Measurements from ENCODE around the gene CAPN8. TPM values are rescaled to one million over a fixed set of nuclear protein-coding genes. Genes with fewer than 3 reads are reported as not detected.

The CAPN8 gene
- total and polyA plus RNA-seq, 3 donors from 2014 or later: 1.4 to 4.3 (median 3.2) TPM

DNA sequence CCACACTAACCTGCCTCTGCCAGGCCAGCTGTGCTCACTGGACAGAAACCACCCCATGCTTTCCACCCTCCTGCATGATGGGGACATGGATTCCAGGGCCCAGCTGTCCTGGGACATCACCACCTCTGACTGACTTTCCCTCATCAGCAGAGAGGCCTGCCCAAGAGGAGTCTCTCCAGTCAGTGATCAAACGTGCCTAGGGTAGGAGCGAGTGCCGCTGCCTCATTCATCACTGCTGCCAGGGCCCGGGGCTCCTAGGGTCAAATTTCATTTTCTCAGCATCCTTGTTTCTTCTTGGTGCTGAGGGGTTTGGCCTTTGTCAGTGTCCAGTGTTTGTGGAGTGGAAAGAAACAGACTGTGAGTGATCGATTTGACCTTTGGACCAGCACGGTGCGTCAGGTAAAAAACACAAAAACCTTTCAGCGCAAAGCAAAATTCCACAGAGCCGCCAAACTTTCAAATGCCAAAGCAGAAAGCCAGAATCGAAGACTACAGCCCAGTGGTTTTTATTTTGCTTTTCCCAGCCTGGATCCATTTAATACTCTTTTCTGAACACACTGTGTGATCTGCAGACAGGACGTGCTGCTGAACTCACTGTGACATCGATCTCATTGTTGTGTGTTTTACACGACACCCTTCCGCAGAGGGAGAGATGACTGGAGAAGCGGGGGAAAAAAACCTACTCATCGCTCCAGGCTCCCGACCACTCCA lies 43.2 kb downstream of the CAPN8 start:
- intact Hi-C loops (cut with DNase I; ENCODE audit: low total_unique reads): no loop called here
- Histone ChIP-seq H3K27me3 (no peaks in the 10 kb centered on the region), H3K27ac (no peak overlapping the region), H3K36me3 (ENCODE audit: low read depth, missing control alignments) (no peaks in the 10 kb centered on the region), H3K4me1 (no peaks in the 10 kb centered on the region), H3K9me3 (no peaks in the 10 kb centered on the region), H3K4me3 (no peak overlapping the region)
- WGBS, 2 donors: 84 to 86% methylated on average over 17 of the region's 17 CpGs
- DNase-seq: no peak
- TF ChIP-seq, protein P1, sequence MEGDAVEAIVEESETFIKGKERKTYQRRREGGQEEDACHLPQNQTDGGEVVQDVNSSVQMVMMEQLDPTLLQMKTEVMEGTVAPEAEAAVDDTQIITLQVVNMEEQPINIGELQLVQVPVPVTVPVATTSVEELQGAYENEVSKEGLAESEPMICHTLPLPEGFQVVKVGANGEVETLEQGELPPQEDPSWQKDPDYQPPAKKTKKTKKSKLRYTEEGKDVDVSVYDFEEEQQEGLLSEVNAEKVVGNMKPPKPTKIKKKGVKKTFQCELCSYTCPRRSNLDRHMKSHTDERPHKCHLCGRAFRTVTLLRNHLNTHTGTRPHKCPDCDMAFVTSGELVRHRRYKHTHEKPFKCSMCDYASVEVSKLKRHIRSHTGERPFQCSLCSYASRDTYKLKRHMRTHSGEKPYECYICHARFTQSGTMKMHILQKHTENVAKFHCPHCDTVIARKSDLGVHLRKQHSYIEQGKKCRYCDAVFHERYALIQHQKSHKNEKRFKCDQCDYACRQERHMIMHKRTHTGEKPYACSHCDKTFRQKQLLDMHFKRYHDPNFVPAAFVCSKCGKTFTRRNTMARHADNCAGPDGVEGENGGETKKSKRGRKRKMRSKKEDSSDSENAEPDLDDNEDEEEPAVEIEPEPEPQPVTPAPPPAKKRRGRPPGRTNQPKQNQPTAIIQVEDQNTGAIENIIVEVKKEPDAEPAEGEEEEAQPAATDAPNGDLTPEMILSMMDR (IDR thresholded peaks at IDR 0.05): no peak
- no peak for TF ChIP-seq POLR2A (IDR thresholded peaks at IDR 0.05)

DNA sequence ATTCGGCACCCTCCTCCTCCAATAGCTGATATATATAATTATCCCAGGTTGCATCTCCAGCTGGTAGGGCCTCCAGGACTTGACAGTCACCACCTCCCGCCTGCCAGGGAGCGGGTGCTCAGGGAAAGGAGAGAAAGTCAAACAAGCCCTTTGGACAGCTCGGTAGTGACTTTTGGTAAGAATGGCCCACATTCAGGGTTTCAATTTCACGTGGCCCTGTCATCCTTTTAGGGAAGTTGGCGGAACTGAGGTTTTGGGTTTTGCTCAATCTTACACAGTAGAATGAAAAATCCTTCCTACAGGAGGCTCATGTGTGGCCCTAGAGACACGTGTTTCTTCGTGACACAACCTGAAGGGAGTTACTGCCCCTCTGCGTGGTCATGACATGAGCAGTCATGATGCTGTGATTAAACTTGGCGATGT lies 44.2 kb downstream of the CAPN8 start:
- Histone ChIP-seq H3K27me3 (no peaks in the 10 kb centered on the region), H3K4me1 (no peaks in the 10 kb centered on the region), H3K9me3 (no peaks in the 10 kb centered on the region), H3K4me3 (no peak overlapping the region), H3K36me3 (ENCODE audit: low read depth, missing control alignments) (no peaks in the 10 kb centered on the region), H3K27ac (no peak overlapping the region)
- TF ChIP-seq POLR2A (IDR thresholded peaks at IDR 0.05): no peak
- TF ChIP-seq, protein P1 (IDR thresholded peaks at IDR 0.05): no peak
- WGBS, 2 donors: 86 to 90% methylated on average over 10 of the region's 10 CpGs
- intact Hi-C loops (cut with DNase I; ENCODE audit: low total_unique reads): no loop called here
- no peak for DNase-seq

DNA sequence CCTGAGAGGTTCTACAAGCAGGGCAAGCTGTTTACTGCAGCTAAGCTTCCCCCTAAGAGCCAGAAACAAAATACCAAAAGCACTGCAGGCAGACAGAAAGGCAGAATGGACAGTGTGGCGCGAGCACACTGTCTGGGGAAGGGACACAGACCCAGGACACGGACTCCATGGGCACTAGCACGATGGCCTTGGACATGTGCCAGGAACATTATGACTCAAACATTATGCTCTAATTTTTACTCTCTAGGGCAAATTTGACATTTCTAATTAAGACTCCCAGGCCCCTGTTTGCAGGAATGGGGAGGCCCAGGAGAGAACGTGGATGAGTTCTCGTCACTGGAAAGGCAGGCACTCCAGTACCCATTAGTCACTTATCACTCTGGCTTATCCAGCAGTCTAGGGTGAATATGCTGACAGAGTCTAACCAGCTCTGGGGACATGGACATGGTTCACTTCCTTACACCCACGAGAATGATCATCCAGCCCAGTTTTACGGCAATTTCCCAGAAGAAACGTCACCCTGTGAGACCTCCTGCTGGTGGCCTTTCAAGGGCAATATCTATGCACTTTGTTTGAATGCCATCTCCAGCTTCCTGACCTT lies 45.1 kb downstream of the CAPN8 start:
- DNase-seq: no peak
- Histone ChIP-seq H3K9me3 (no peaks in the 10 kb centered on the region), H3K27me3 (no peaks in the 10 kb centered on the region), H3K27ac (no peak overlapping the region), H3K4me3 (no peak overlapping the region), H3K36me3 (ENCODE audit: low read depth, missing control alignments) (no peaks in the 10 kb centered on the region), H3K4me1 (no peaks in the 10 kb centered on the region)
- WGBS, 2 donors: 62 to 74% methylated on average over 9 of the region's 9 CpGs
- intact Hi-C loops (cut with DNase I; ENCODE audit: low total_unique reads): no loop called here
- TF ChIP-seq POLR2A (IDR thresholded peaks at IDR 0.05): no peak
- TF ChIP-seq, protein P1 (IDR thresholded peaks at IDR 0.05): no peak

DNA sequence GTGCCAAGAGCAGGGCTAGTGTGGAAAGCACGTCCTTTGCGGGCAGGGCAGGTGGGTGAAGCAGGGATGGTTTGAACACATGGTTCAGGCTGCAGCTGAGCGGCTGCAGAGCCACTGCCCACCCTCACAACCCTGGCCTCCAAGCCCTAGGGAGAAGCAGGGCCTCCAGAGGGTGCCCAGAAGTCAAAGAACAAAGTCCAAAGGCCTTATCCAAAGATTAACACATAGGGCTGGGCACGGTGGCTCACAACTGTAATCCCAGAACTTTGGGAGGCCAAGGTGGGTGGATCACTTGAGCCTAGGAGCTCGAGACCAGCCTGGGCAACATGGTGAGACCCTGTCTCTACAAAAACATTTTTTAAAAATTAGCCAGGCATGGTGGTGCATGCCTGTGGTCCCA lies 46.8 kb downstream of the CAPN8 start:
- no peaks in the 10 kb centered on the region for H3K27me3 ChIP-seq
- no peak overlapping the region for H3K4me3 ChIP-seq
- no peak for DNase-seq
- no peak overlapping the region for H3K27ac ChIP-seq
- no peaks in the 10 kb centered on the region for H3K9me3 ChIP-seq
- intact Hi-C loops (cut with DNase I; ENCODE audit: low total_unique reads): no loop called here
- whole genome bisulfite sequencing, 2 donors: 91 to 93% methylated on average over 5 of the region's 5 CpGs
- H3K36me3 ChIP-seq (ENCODE audit: low read depth, missing control alignments): no peaks in the 10 kb centered on the region
- no peaks in the 10 kb centered on the region for H3K4me1 ChIP-seq
- TF ChIP-seq POLR2A (IDR thresholded peaks at IDR 0.05): no peak
- TF ChIP-seq, protein P1 (IDR thresholded peaks at IDR 0.05): no peak

Data from testis (tissue), 3 donors.